A673 (cell line): ENCODE measurements around the gene RP2.

ENCODE experiments used
- EZH2 ChIP-seq: fragments of 200-600 bp; sonication (generic); IDR thresholded peaks from 2 replicates; pipeline ENCODE4 v1.6.1; 2017; ENCODE audit warnings: borderline replicate concordance, low read depth, mild to moderate bottlenecking, mixed read lengths, antibody characterized with exemption, low read length; ENCODE audit not compliant: poor library complexity, severe bottlenecking
- TF ChIP-seq, protein P1 (sequence below): fragments of 300-800, 200-600 bp; sonication (generic); conservative IDR thresholded peaks from 2 replicates; pipeline ENCODE4 v1.5.1; 2017; ENCODE audit warnings: low read depth, mild to moderate bottlenecking, antibody characterized with exemption, low read length, moderate library complexity, mixed read lengths

DNA sequence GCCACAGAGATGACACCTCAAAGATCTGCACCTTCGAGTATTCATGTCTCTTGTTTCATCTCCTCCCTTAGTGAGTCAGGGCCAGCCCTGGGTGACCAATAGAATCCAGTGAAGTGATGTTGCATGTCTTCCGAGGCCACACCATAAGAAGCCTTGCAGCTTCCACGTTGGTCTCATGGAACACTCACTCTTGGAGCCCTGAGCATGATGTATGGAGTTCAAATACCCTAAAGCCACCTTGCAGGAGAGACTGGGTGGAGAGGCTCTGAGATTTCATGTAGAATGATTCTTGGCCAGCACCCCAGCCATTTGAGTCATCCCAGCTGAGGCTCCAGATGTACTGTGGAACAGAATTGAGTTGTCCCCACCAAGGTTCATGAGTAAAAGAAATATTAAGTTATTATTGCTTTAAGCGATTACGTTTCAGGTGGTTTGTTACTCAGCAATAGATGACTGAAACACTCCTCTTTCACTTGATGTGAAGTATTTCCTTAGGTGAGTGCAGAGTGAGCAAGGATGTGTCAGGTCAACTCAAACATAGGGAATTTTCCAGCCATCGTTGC, 5.0 kb upstream of the RP2 start:
- TF ChIP-seq, protein P1, sequence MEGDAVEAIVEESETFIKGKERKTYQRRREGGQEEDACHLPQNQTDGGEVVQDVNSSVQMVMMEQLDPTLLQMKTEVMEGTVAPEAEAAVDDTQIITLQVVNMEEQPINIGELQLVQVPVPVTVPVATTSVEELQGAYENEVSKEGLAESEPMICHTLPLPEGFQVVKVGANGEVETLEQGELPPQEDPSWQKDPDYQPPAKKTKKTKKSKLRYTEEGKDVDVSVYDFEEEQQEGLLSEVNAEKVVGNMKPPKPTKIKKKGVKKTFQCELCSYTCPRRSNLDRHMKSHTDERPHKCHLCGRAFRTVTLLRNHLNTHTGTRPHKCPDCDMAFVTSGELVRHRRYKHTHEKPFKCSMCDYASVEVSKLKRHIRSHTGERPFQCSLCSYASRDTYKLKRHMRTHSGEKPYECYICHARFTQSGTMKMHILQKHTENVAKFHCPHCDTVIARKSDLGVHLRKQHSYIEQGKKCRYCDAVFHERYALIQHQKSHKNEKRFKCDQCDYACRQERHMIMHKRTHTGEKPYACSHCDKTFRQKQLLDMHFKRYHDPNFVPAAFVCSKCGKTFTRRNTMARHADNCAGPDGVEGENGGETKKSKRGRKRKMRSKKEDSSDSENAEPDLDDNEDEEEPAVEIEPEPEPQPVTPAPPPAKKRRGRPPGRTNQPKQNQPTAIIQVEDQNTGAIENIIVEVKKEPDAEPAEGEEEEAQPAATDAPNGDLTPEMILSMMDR = no peak
- no peak for TF ChIP-seq EZH2
